SK-N-SH (cell line): ENCODE data around the gene MRPS27. TPM values are rescaled to one million over a fixed set of nuclear protein-coding genes. Genes with fewer than 3 reads are reported as not detected.

Source experiments
- CTCF ChIA-PET: fragments of 300-600, 350-600 bp; formaldehyde crosslinking; extraction: SDS; loops from one replicate; lab custom pipeline; 2021; lab: Yijun Ruan, JAX
- POLR2A ChIA-PET: fragments of 350-600 bp; sonication (Branson Sonifier 250); formaldehyde crosslinking; extraction: SDS; loops from one replicate; lab custom pipeline; 2020; ENCODE audit warnings: antibody characterized with exemption, inconsistent platforms; lab: Yijun Ruan, JAX
- DNase-seq: peaks from one replicate; pipeline ENCODE4 v3.0.0; 2012
- H2AFZ ChIP-seq: fragments of 200-600 bp; sonication (generic); 2 replicates; pipeline ENCODE4 v1.8.1; 2016; ENCODE audit warnings: antibody characterized with exemption, mild to moderate bottlenecking, low read depth
- H3F3A ChIP-seq: fragments of 200-600 bp; sonication (generic); replicated peaks from 2 replicates; pipeline ENCODE3; 2016; ENCODE audit warnings: antibody characterized with exemption, mild to moderate bottlenecking; ENCODE audit not compliant: insufficient read depth
- H3K27ac ChIP-seq, 2 experiments: fragments of 200-500 bp in 1 of 2; fragments of 200-600 bp in 1 of 2; sonication (Bioruptor generic) in 1 of 2; sonication (generic), shearing (Covaris generic) in 1 of 2; 2 replicates each; pipeline versions ENCODE4 v1.5.1 to v1.6.1; 2014 to 2016; ENCODE audit warnings: low read depth in 2 of 2, inconsistent platforms in 1 of 2, low read length in 1 of 2, mild to moderate bottlenecking in 1 of 2, mixed read lengths in 1 of 2
- H3K27me3 ChIP-seq: fragments of 200-600 bp; sonication (generic), shearing (Covaris generic); 2 replicates; pipeline ENCODE4 v1.6.1; 2016; ENCODE audit warnings: mixed run types; ENCODE audit not compliant: insufficient read depth
- H3K36me3 ChIP-seq, 2 experiments: fragments of 200-500 bp in 1 of 2; fragments of 200-600 bp in 1 of 2; sonication (Bioruptor generic) in 1 of 2; sonication (generic) in 1 of 2; replicated peaks in 1 of 2; 2 replicates each; pipeline versions ENCODE3 to v1.5.1; 2014 to 2016; ENCODE audit warnings: low read length in 1 of 2, mild to moderate bottlenecking in 1 of 2; ENCODE audit not compliant: insufficient read depth in 2 of 2, control insufficient read depth in 1 of 2
- H3K4me1 ChIP-seq, 2 experiments: fragments of 200-500 bp in 1 of 2; fragments of 200-600 bp in 1 of 2; sonication (Bioruptor generic) in 1 of 2; sonication (generic), shearing (Covaris generic) in 1 of 2; 2 replicates each; pipeline versions ENCODE4 v1.5.1 to v1.6.1; 2014 to 2016; ENCODE audit warnings: low read depth in 1 of 2, low read length in 1 of 2, mixed run types in 1 of 2; ENCODE audit not compliant: insufficient read depth in 2 of 2, control insufficient read depth in 1 of 2
- H3K4me2 ChIP-seq: fragments of 200-600 bp; sonication (generic), shearing (Covaris generic); 2 replicates; pipeline ENCODE4 v1.6.1; 2017; ENCODE audit warnings: mixed run types
- H3K4me3 ChIP-seq, 2 experiments: fragments of 200-500 bp in 1 of 2; fragments of 200-600 bp in 1 of 2; sonication (Bioruptor generic) in 1 of 2; sonication (generic), shearing (Covaris generic) in 1 of 2; 2 replicates each; pipeline versions ENCODE4 v1.5.1 to v1.8.1; 2014 to 2016; ENCODE audit warnings: low read depth in 2 of 2, inconsistent platforms in 1 of 2, low read length in 1 of 2, mild to moderate bottlenecking in 1 of 2, mixed read lengths in 1 of 2, moderate library complexity in 1 of 2
- H3K79me2 ChIP-seq: fragments of 200-600 bp; sonication (generic); 2 replicates; pipeline ENCODE4 v1.8.1; 2017; ENCODE audit warnings: mild to moderate bottlenecking; ENCODE audit not compliant: insufficient read depth
- H3K9ac ChIP-seq: fragments of 200-600 bp; sonication (generic); 2 replicates; pipeline ENCODE4 v1.6.1; 2017; ENCODE audit warnings: mixed run types
- H3K9me2 ChIP-seq: fragments of 200-600 bp; sonication (generic); 2 replicates; pipeline ENCODE4 v1.6.1; 2017; ENCODE audit warnings: mixed run types
- H3K9me3 ChIP-seq: fragments of 200-600 bp; sonication (generic); 2 replicates; pipeline ENCODE4 v1.6.1; 2017; ENCODE audit warnings: mixed run types, mild to moderate bottlenecking, moderate library complexity
- H4K20me1 ChIP-seq: fragments of 200-600 bp; sonication (generic); 2 replicates; pipeline ENCODE4 v1.6.1; 2017; ENCODE audit warnings: mild to moderate bottlenecking, mixed run types; ENCODE audit not compliant: insufficient read depth
- EP300 ChIP-seq, 2 experiments: IDR thresholded peaks; 2 replicates each; pipeline versions ENCODE4 v1.4.0 to v1.6.1; 2012; ENCODE audit warnings: borderline replicate concordance in 1 of 2, low read depth in 1 of 2, low read length in 1 of 2
- EZH2phosphoT487 ChIP-seq: fragments of 200-600 bp; sonication (generic); IDR thresholded peaks from 2 replicates; pipeline ENCODE4 v1.6.1; 2017; ENCODE audit warnings: low read depth, mixed run types, mild to moderate bottlenecking, antibody characterized with exemption, moderate library complexity, borderline replicate concordance
- FOXJ3 ChIP-seq: sonication (generic); formaldehyde crosslinking; IDR thresholded peaks from 2 replicates; pipeline ENCODE4 v1.5.1; 2020; ENCODE audit warnings: mild to moderate bottlenecking, missing genetic modification reagents
- GABPA ChIP-seq: IDR thresholded peaks from 2 replicates; pipeline ENCODE4 v1.4.0; 2012; ENCODE audit warnings: low read depth, mild to moderate bottlenecking
- NFIC ChIP-seq: IDR thresholded peaks from 2 replicates; pipeline ENCODE4 v1.4.0; 2012; ENCODE audit warnings: borderline replicate concordance
- POLR2AphosphoS5 ChIP-seq: IDR thresholded peaks from 2 replicates; pipeline ENCODE4 v1.6.1; 2012; ENCODE audit warnings: low read depth, low read length
- RAD21 ChIP-seq: IDR thresholded peaks from 2 replicates; pipeline ENCODE4 v1.6.1; 2012; ENCODE audit warnings: mild to moderate bottlenecking, low read length
- SIN3A ChIP-seq: IDR thresholded peaks from 2 replicates; pipeline ENCODE4 v1.6.1; 2012; ENCODE audit warnings: low read depth, mild to moderate bottlenecking, low read length, moderate library complexity, borderline replicate concordance
- SMC3 ChIP-seq: IDR thresholded peaks from 2 replicates; pipeline ENCODE4 v1.6.1; 2012; ENCODE audit warnings: low read depth, low read length, improper control_type of control experiment
- TAF1 ChIP-seq: IDR thresholded peaks from 2 replicates; pipeline ENCODE4 v1.6.1; 2012; ENCODE audit warnings: low read depth, mild to moderate bottlenecking, low read length, moderate library complexity, borderline replicate concordance
- TCF12 ChIP-seq: IDR thresholded peaks from 2 replicates; pipeline ENCODE4 v1.4.0; 2012
- YY1 ChIP-seq: IDR thresholded peaks from 2 replicates; pipeline ENCODE4 v1.4.0; 2012; ENCODE audit warnings: low read depth, mild to moderate bottlenecking
- WGBS: methylation state at CpG from one replicate; pipeline ENCODE4 v1.1.6; 2017; ENCODE audit warnings: low lambda C conversion rate; 5-methylcytosine and 5-hydroxymethylcytosine counted together
- polyA plus RNA-seq, 3 experiments: library from polyadenylated mRNA; depleted of rRNA; stranded (reverse); fragments of >200 nt; gene quantifications; 2 replicates each; pipeline ENCODE4 v1.2.3, GENCODE V29; 2012
- TF ChIP-seq, protein P1 (sequence below): fragments of 200-600 bp; sonication (generic); IDR thresholded peaks from 2 replicates; pipeline ENCODE4 v1.6.1; 2017; ENCODE audit warnings: antibody characterized with exemption, mild to moderate bottlenecking, moderate library complexity
- TF ChIP-seq, protein P2 (sequence below): IDR thresholded peaks from 2 replicates; pipeline ENCODE4 v1.4.0; 2012; ENCODE audit warnings: low read depth, borderline replicate concordance

The MRPS27 gene
- polyA plus RNA-seq, 1 of the 3 experiments (the other 2 are of a cell fraction): 37.5 TPM

DNA sequence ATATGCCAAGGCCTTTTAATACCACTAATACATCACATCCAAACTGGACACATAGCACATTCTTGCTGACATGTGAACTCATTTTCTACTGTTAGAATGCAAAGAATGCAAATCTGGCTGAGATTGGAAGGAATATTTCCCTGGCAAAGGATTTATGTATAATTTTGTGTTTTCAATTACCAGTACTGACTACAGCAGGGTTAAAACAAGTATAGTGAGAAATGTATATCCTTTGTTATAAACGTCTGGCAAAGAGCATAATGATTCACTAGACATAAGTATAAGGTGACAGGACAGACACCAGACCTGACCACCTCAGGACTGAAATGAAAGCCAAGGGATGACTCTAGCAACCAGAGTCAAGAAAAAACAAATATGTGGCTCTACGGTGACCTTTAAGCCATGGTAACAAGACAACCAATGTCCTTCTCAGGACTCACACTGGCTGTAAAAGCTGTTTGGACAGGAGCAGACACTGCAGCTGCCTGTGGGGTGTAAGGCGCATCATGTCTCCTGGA is 95.0 kb downstream of the MRPS27 start (continued):
- TF ChIP-seq NFIC: peak; percentile 64; the same call in 1 of the 2 replicates
- TF ChIP-seq GABPA: no peak
- TF ChIP-seq, protein P1, sequence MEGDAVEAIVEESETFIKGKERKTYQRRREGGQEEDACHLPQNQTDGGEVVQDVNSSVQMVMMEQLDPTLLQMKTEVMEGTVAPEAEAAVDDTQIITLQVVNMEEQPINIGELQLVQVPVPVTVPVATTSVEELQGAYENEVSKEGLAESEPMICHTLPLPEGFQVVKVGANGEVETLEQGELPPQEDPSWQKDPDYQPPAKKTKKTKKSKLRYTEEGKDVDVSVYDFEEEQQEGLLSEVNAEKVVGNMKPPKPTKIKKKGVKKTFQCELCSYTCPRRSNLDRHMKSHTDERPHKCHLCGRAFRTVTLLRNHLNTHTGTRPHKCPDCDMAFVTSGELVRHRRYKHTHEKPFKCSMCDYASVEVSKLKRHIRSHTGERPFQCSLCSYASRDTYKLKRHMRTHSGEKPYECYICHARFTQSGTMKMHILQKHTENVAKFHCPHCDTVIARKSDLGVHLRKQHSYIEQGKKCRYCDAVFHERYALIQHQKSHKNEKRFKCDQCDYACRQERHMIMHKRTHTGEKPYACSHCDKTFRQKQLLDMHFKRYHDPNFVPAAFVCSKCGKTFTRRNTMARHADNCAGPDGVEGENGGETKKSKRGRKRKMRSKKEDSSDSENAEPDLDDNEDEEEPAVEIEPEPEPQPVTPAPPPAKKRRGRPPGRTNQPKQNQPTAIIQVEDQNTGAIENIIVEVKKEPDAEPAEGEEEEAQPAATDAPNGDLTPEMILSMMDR: no peak
- peak; percentile 28; the same call in 1 of the 2 replicates for TF ChIP-seq POLR2AphosphoS5

DNA sequence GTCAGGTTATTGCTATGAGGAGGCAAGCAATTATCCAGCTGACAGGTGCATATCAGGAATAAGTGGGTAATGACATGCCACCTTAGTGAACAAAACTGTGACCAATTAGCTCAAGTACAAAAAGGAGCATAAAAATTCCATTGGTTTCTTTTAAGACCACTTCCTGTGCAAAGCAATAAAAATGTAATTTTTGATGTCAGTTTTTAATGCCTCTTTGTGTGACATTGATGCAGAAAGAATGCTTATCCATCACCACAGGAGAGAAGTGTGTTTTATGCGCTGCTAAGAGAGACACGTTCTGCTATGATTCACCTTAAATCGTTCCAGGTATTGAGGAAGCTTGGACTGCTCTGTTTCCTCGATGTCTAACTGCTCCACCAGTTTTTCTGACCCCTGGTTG is 96.7 kb downstream of the MRPS27 start:
- Histone ChIP-seq H3K27ac (no peak overlapping the region), H4K20me1 (no peaks in the 10 kb centered on the region), H3K27me3 (no peaks in the 10 kb centered on the region), H3K9ac (no peak overlapping the region), H3K4me1 (peaks cover 3 to 10% of the 10 kb centered on the region in 2 experiments; a peak in 3 of 4 replicates), H3K9me2 (no peaks in the 10 kb centered on the region), H2AFZ (no peak overlapping the region), H3K4me3 (no peak overlapping the region), H3K9me3 (no peaks in the 10 kb centered on the region), H3K36me3 (peaks cover 63 to 70% of the 10 kb centered on the region in 2 experiments), H3K79me2 (no peaks in the 10 kb centered on the region), H3K4me2 (no peak overlapping the region), H3F3A (peaks cover 5% of the 10 kb centered on the region)
- TF ChIP-seq SMC3: no peak
- no peak for TF ChIP-seq RAD21
- TF ChIP-seq YY1: no peak
- ChIA-PET CTCF (interaction anchor here (1.2 to 2.0 kb wide), 4 partner anchors 10 to 85 kb away, joined by 3 to 7 read pairs (median 5); no protein-coding TSS in a partner anchor), POLR2A (no interaction called here)
- WGBS: 86% methylated on average over 4 of the region's 4 CpGs
- no peak for DNase-seq

DNA sequence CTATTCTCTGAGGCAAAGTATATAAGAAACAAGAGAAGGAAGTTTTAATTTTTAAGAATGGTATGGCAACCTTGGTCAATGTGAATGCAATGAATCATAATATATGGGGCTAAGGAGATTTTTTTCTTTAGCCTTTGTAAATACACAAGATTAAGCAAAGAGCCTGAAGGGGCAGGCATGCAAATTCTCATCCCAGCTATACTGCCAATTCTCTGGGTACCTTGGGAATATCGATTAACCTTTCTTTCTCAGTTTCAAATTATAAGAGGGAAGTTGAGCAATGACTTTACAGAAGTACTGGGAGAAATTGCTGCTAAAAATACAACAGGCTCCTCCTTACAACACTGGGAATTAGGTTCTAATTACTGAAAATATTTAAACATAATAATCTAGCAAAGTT is 97.5 kb downstream of the MRPS27 start:
- no peaks in the 10 kb centered on the region for H3K9me2 ChIP-seq
- WGBS: 100% methylated on average over 1 of the region's 1 CpG

More for the DNA sequence above, 97.5 kb downstream of the MRPS27 start:
- Histone ChIP-seq H3K27ac (no peak overlapping the region), H3K4me1 (peaks cover 3 to 10% of the 10 kb centered on the region in 2 experiments; a peak in 3 of 4 replicates), H4K20me1 (no peaks in the 10 kb centered on the region), H3K9me3 (no peaks in the 10 kb centered on the region), H3K4me2 (no peak overlapping the region), H3K9ac (no peak overlapping the region), H3K4me3 (no peak overlapping the region), H3K27me3 (no peaks in the 10 kb centered on the region), H3K79me2 (no peaks in the 10 kb centered on the region), H3F3A (peaks cover 5% of the 10 kb centered on the region), H3K36me3 (peaks cover 64 to 67% of the 10 kb centered on the region in 2 experiments), H2AFZ (no peak overlapping the region)
- TF ChIP-seq, protein P1: no peak
- no peak for TF ChIP-seq TAF1
- no peak for TF ChIP-seq EZH2phosphoT487
- no peak for TF ChIP-seq FOXJ3
- TF ChIP-seq RAD21: no peak
- TF ChIP-seq EP300 (IDR thresholded peaks at IDR 0.05; ENCODE audit: borderline replicate concordance in 1 of 2, low read depth in 1 of 2, low read length in 1 of 2): no peak
- TF ChIP-seq SIN3A: no peak
- TF ChIP-seq, protein P2, sequence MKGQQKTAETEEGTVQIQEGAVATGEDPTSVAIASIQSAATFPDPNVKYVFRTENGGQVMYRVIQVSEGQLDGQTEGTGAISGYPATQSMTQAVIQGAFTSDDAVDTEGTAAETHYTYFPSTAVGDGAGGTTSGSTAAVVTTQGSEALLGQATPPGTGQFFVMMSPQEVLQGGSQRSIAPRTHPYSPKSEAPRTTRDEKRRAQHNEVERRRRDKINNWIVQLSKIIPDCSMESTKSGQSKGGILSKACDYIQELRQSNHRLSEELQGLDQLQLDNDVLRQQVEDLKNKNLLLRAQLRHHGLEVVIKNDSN: no peak
- TF ChIP-seq TCF12: no peak
- ChIA-PET POLR2A (interaction anchor here (0.9 kb wide), 1 partner anchor 8 kb away, joined by 3 read pairs; no protein-coding TSS in a partner anchor), CTCF (interaction anchor here (1.3 to 2.0 kb wide), 2 partner anchors 9 to 23 kb away, joined by 3 to 7 read pairs; no protein-coding TSS in a partner anchor)
- DNase-seq: no peak
